NCI-H524 treated with DMSO at 0.1 percent for 48 hours (cell line): Measurements from ENCODE around the gene CENPB.

Experiments
- DNase-seq: peaks from one replicate; lab custom pipeline; 2025; lab: John Stamatoyannopoulos, UW

The CENPB gene

DNA sequence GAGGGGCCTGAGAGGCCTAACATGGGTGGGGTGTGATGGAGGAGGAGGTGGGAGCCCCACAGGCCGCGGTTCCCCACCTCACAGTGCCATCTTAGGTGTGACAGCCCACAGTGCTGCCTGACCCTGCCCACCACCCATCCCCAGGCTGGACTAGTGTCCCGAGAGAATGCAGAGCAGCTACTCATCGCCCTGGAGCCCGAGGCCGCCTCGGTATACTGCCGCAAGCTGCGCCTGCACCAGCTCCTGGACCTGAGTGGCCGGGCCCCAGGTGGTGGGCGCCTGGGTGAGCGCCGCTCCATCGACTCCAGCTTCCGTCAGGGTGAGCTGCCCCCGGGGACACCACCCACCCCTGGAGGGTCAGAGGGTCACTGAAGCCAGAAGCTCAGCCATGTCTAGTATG, 38.5 kb downstream of the CENPB start:
- no peak for DNase-seq

DNA sequence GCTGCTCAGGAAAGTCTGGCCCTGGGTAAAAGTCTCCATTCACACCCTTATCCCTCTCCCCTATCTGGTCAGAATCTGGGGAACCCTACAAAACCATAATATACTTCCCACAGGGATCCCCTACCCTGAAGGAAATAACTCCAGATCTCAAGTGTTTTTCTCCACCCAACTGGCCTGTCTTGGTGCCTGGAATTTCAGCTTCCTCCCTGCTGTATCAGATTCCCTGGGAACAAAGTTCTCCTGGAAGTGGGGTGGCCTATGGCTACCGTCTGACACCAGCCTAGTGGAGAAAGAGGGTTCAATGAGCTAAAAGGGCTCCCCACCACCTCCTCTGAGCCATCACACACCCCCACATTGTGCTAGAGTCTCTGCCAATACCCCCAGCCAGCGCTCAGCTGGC, 39.1 kb downstream of the CENPB start:
- no peak for DNase-seq

DNA sequence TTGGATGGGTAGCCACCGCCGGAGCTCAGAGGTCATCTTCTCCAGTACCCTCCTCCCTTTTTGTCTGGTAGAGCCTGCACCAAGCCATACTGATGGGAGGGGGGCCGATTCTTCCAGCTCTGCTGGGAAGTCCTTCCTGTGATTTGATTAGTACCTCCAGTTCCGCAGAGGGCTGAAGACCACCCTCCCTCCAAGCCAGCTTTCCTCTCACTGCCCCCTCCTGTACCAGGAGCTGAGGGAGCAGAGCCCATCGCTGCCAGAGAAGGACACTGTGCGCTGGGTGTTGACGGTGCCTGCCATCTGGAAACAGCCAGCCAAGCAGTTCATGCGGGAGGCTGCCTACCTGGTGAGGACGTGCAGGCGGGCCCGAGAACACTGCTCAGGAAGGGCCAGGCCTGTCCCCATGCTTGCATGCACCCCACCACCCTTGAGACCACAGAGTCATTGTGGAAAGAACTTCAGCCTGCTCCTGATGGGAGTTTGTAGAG, 40.8 kb downstream of the CENPB start:
- no peak for DNase-seq

DNA sequence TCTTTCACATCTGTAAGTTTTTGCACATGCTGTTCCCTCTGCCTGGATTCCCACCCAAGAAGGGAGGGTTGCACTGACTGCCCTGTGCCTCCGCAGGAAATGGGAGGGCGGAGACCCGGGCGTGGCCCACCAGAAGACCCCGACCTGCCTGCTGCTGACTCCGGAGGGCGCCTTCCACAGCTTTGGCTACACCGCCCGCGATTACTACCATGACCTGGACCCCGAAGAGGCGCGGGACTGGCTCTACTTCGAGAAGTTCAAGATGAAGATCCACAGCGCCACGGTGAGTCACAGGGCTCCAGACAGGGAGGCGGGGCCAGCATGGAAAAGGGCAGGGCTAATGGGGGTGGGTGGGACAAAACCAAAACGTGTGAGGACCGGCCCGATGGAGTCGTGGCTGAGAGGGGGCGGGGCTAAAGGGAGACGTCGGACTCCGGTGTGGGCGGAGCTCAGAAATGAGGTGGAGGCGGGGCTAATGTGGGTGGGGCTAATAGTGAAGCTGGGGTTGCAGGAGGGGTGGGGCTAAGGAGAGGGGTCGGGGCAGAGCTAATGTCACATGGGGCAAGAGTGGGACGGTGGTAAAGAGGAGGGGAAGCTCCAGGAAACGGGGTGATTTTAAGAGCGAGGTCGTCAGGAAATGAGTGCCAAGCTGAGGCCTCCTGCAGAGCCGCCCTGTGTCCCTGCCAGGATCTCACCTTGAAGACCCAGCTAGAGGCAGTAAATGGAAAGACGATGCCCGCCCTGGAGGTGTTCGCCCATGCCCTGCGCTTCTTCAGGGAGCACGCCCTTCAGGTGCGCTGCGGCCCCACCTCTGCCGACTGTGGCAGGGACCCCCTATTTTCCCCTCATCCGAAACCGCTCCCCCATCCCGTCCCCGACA, 41.5 kb downstream of the CENPB start:
- DNase-seq: no peak

DNA sequence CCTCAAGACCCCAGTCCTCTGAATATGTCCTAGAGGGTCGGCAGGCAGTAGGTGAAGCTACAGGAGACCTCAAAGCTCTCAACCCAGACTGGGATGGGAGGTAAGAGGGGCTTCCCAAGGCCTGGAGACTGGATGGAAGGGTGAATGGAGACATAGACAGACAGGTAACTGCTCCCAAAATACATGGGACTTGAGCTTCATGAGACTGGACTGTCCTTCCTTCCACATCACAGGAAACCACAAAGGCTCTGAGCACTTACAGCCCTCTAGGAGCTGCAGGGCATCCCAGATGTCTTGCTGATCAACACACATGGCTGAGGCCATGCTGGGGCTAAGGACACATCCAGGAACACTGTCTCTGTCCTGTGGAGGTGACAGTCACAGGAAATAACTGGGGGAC, 42.5 kb downstream of the CENPB start:
- DNase-seq: no peak

DNA sequence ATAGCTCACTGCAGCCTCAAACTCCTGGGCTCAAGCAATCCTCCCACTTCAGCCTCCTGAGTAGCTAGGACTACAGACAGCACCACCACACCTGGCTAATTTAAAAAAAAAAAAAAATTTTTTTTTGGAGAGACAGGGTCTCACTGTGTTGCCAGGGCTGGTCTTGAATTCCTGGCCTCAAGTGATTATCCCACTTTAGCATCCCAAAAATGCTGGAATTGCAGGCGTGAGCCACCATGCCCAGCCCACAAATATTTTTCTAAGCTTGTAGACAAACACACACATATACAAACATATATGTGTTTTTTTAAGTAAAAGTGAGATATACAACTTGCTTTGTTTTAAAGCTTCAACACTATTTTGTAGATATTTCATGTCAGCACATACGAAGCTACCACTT, 43.3 kb downstream of the CENPB start:
- DNase-seq: no peak

DNA sequence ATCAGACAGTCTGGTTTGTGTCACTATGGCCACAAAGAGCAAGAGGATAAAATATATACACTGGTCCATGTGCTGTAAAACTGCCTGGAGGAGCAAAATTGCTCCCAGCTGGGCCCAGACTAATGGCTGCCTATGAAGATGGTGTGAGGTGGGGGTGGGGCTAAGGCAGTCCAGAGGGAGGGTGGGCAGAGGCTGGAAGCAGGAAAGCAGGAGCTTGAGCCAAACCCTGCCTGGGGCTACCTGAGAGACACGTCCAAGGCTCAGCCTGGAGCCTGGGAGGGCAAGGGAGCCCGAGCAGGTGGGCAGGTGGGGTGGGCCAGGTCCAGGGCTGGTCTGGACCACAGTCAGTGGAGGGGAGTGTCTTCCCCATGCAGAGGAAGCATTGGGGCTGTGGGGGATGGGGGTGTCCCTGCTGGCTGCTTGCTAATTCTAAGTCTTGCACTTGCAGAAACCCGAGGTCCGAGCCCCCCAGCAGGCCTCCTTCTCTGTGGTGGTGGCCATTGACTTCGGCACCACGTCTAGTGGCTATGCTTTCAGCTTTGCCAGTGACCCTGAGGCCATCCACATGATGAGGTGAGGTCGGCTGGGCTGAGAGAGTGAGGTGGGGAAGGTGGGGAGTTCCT, 44.6 kb downstream of the CENPB start:
- DNase-seq: no peak

DNA sequence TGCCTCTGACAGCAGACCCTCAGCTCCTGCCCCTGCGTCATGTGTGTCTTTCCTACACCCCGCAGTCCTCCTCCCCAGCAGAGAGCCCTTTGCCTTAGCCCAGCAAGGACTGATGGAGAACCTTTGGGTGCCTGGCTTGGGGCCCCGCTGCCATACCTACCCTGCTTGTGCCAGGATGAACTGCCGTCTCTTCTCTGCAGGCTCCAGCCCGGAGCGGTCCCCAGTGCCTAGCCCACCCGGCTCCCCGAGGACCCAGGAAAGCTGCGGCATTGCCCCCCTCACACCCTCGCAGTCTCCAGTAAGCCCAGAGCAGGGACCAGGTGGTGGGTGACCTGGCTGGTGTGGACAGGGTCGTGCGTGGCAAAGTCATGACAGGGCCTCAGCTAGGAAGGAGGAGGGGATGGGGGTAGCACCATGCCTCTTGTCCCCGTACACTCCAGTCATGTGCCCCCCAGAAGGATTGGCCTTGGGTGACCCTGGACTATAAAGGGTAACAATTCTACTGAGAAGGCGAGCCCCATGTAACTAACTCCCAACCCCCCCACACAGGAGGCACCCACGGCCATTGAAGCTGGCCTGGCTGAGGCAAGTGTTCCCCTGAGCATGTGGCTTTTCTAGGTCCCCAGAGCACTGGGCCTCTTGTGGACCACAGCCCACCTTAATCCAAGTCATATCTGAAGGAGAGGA, 45.8 kb downstream of the CENPB start:
- DNase-seq: no peak

DNA sequence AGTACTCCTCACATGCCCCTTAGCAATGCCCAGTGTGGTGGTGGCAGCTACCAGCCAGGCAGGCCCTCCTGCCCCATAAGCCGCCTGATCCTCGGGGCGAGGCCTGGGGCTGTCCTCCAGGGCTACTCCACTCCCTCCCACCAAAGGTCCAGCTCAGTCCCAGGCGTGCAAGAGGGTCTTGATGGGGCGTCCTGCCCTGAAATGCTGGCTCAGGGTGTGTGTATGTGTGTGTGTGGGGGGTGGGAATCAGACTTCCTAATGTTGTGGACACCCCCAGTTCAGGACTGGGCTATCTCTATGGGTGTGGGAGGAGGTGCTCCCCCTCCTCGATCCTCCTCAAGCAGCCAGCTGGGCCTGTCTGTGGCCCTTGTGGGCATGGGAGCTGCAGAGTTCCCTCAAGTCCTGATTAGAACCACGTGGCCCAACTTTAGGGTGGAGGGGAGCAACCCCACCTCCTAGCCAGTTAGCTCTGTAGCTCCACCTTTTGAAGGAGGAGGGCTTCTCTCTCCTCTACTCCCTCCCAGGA, 46.6 kb downstream of the CENPB start:
- no peak for DNase-seq

DNA sequence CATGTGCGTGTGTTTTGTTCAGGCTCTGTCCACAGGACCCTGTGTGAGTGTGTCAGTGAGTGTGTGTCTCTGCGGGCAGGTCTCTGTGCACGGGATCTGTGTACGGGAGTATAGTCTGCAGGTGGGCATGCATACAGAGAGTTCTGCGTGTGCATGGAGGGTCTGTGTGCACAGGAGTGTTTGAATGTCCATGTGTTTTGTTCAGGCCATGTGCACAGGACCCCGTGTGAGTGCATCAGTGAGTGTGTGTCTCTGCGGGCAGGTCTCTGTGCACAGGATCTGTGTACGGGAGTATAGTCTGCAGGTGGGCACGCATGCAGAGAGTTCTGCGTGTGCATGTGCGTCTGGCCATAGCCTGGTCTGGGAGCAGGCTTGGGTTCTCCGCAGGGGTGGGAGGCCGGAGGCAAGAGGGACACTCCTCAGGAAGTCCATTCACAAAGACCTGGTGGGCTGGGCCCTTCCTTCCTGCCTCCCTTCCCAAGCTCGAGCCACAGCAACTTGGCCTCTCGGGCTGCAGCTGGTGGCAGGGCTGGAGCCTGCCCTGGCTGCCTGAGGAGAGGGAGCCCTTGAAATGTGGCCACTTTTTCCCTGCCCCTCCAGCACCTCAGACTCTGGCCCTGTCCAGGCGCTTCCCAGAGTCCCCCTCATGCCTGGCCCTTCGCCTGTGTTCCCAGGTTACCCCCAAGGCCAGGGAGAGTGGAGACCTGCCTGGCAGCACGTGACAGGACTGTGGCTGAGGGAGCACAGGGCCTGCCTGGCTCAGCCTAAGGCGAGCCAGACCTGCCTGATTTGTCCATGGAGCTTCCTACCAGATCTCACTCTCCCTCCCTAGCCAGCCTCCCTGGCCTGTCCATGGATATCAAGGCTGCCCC, 47.2 kb downstream of the CENPB start:
- DNase-seq: no peak

DNA sequence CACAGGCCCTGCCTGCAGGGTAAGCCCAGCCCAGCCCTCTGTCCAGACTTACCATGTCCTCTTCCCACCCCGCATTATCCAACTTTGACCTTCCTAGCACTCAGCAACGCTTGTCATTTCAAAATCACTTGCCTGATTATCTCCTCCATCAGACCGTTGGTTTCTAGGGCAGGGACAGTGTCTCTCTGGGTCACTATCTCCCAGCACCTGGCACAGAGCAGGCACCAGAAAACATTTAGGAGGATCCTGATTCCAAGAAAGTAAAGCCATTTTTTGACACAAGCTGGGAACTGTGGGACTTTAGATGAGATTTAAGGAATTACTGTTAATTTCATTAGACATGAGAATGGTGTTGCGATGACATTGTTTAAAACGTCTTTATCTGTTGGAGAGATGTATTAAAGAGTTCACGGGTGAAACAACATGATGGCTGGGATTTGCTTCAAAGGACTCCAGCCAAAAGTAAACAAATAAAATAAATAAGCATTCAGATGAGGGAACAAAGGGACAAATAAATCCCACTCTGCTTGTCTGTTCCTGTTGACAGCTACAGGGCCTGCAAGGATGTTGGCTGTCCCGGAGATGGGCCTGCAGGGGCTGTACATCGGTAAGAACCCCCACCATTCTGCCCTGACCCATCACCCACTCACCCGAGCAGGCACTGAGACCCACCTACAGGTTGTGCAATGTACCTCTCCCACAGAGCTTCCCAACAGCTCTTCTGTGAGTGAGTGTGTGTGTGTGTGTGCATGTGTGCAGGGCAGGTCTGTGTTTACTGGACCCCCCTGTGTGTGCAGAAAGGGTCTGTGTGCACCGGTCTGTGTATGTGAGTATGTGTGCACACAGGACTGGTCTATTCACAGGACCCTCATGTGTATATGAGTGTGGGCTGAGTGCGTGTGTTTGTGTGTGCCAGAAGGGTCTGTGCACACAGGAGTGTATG, 48.2 kb downstream of the CENPB start:
- DNase-seq: no peak

DNA sequence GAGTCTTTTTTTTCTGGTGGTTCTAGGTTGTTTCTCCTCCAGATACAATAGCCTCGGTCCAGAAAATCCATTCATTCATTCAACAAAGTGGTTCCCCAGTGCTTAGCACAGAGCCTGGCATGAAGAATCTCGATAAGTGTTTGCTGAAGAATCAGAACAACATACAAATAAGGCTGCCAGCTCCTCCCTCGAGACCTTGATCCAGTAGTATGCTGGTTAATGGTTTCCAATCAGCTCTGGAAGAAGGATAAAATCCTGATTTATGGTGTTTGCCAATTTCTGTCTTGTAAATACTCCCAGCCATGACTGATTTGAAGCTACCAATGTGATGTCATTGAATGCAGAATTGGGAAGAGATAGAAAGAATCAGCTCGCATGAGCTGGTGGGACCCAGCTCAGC, 50.8 kb downstream of the CENPB start:
- DNase-seq: no peak

DNA sequence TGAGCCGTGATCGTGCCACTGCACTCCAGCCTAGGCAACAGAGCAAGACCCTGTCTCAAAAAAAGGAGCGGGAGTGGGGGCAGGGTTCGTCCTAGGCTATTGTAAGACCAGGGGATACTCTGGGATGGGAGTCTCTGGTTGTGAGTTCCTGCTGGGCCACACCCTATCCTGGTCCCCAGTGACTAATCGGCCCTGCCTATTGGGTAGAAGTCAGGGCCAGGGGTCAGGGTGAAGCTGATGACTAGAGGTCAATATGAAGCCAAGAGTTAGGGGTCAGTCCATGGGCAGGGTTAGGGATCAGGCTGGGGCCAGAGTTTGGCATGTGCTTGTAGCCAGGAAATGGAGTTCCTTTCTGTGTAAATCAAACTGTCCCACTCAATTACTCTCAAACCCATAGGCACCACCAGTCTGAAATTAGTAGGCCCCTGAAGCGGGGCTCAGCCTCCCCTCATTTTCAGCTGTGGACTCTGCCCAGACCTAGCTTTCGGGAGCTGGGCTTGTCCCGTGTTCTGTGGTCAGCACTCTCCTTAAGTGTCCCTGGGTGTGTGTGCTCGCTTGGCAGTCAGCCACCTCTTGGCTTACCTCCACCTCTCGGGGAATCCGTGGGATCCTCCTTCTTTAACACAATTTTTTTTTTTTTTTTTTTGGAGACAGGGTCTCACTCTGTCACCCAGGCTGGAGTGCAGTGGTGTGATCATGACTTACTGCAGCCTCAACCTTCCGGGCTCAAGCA, 52.3 kb downstream of the CENPB start:
- DNase-seq: no peak
